ENCODE measurements around the gene ADAMTS12. TPM values are rescaled to one million over a fixed set of nuclear protein-coding genes. Genes with fewer than 3 reads are reported as not detected.

ADAMTS12 gene
- total and polyA plus RNA-seq, 2 of the 8 experiments (the other 6 are each of a cell fraction or from before 2014, with no cell fraction given), result 6.4 to 12.8 TPM

- Histone ChIP-seq H3K9ac (replicated peaks in 1 of 4; ENCODE audit: extremely low read depth in 1 of 4, low read depth in 3 of 4, low read length in 3 of 4) (no peak overlapping the region), H3K56ac (replicated peaks; ENCODE audit: insufficient read length, low read depth, low read length) (no peak overlapping the region), H3K36me3 (ENCODE audit: control insufficient read depth in 2 of 4, insufficient read depth in 4 of 4, low read length in 3 of 4) (no peaks in the 10 kb centered on the region), H3K23ac (ENCODE audit: insufficient read length) (no peak overlapping the region), H3K18ac (ENCODE audit: extremely low read depth, low read length) (no peak overlapping the region), H3K27me3 (replicated peaks in 1 of 4; ENCODE audit: control insufficient read depth in 3 of 4, extremely low read depth in 1 of 4, insufficient read depth in 3 of 4, low read length in 3 of 4) (no peaks in the 10 kb centered on the region), H2BK5ac (ENCODE audit: low read depth, low read length) (no peak overlapping the region), H3K27ac (ENCODE audit: low read depth, low read length) (no peak overlapping the region), H3K23me2 (ENCODE audit: low read depth, low read length) (no peaks in the 10 kb centered on the region), H2BK12ac (ENCODE audit: low read depth, low read length) (no peak overlapping the region), H3K14ac (ENCODE audit: insufficient read length) (no peak overlapping the region), H3K79me2 (ENCODE audit: control insufficient read depth in 1 of 2, insufficient read depth in 2 of 2, low read length in 2 of 2) (no peaks in the 10 kb centered on the region; a peak in 1 of 4 replicates), H4K20me1 (replicated peaks in 1 of 2; ENCODE audit: control insufficient read depth in 1 of 2, insufficient read depth in 2 of 2, low read length in 2 of 2) (no peaks in the 10 kb centered on the region), H4K91ac (replicated peaks; ENCODE audit: insufficient read length, low read length) (no peak overlapping the region), H2BK20ac (ENCODE audit: low read length) (no peak overlapping the region), H3K9me3 (ENCODE audit: insufficient read depth in 2 of 2, low read depth in 1 of 2, low read length in 1 of 2) (no peaks in the 10 kb centered on the region), H3K79me1 (ENCODE audit: low read depth, low read length) (no peaks in the 10 kb centered on the region), H4K5ac (ENCODE audit: insufficient read length, low read depth, low read length) (no peak overlapping the region), H3K4me2 (ENCODE audit: insufficient read depth in 1 of 2, low read depth in 2 of 2, low read length in 2 of 2) (no peak overlapping the region), H2BK15ac (ENCODE audit: low read length) (no peak overlapping the region), H2AFZ (ENCODE audit: low read length) (no peak overlapping the region), H3K4me1 (replicated peaks in 1 of 4; ENCODE audit: control insufficient read depth in 3 of 4, insufficient read depth in 4 of 4, low read length in 3 of 4) (peaks cover 0 to 3% (median 0%) of the 10 kb centered on the region in 4 experiments; a peak in 2 of 7 replicates), H3K4ac (replicated peaks; ENCODE audit: insufficient read length, low read depth, low read length) (no peak overlapping the region), H3K4me3 (ENCODE audit: extremely low read depth in 1 of 4, insufficient read depth in 2 of 4, low read depth in 3 of 4, low read length in 4 of 4) (no peak overlapping the region), H4K8ac (ENCODE audit: extremely low read depth, insufficient read depth, low read length) (no peak overlapping the region), H2AK5ac (ENCODE audit: low read depth, low read length) (no peak overlapping the region), H2BK120ac (replicated peaks; ENCODE audit: low read depth, low read length) (no peak overlapping the region)
- ChIA-PET CTCF (ENCODE audit: partially characterized antibody) (no interaction called here), POLR2A (ENCODE audit: partially characterized antibody) (no interaction called here)
- DNase-seq (ENCODE audit: low read depth in 1 of 2, low spot score in 2 of 2) (no peak), FAIRE-seq (no peak)
- WGBS, 2 experiments (ENCODE audit: extremely low coverage in 1 of 2, insufficient coverage in 1 of 2, insufficient read length in 1 of 2, insufficient replicate concordance in 2 of 2, low coverage in 1 of 2, low lambda C conversion rate in 2 of 2, missing lambda C conversion rate in 1 of 2), result 92% methylated on average over 1 of the region's 1 CpG; no CpG with 5 or more reads in 1 of the 2 experiments
- no peak for TF ChIP-seq HDAC2 (IDR thresholded peaks at IDR 0.05; ENCODE audit: borderline replicate concordance in 1 of 2, low read depth in 2 of 2, low read length in 2 of 2)
- TF ChIP-seq TEAD4 (IDR thresholded peaks at IDR 0.05; ENCODE audit: low read depth, low read length), result no peak
Measured at GRCh38 chr5:33755231-33755630, 136.6 kb downstream of the ADAMTS12 start.

All from H1 (cell line).